Gastroesophageal sphincter (tissue), 3 donors: ENCODE data around the gene SLC6A12.

Experiments
- CTCF ChIP-seq, 4 experiments: fragments of 200-600 bp in 2 of 4; fragments of 450-650 bp in 2 of 4; sonication (generic) in 1 of 4; IDR thresholded peaks; one replicate each; pipeline ENCODE4 v1.5.1; 2017 to 2019; ENCODE audit warnings: antibody characterized with exemption in 4 of 4, mild to moderate bottlenecking in 2 of 4, moderate library complexity in 2 of 4
- POLR2A ChIP-seq, 2 donors: fragments of 450-650 bp; IDR thresholded peaks; one replicate each; pipeline ENCODE4 v1.6.1; 2017; ENCODE audit warnings: antibody characterized with exemption in 2 of 2, mild to moderate bottlenecking in 2 of 2, moderate library complexity in 1 of 2
- POLR2AphosphoS5 ChIP-seq: sonication (generic); formaldehyde crosslinking; IDR thresholded peaks from one replicate; pipeline ENCODE4 v1.6.1; 2017; ENCODE audit warnings: antibody characterized with exemption

DNA sequence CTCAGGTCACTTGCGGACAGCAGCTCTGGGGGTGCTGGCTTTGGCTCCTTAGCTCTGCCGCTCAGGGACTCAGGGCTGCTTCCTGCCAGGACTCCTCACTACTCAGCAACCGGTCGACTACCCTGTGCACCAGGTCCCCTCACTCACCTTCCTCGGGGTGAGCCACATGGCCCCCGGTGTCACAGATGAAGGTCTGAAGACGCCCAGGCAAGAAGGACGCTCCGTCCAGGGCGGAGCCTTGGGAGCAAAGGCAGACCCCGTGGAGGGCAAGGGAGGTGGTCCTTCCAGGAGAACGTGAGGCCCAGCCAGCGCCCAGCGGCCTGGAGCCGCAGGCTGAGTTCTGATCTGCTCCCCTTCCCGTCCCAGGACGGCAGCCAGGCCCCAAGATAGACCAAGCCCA, 32.0 kb downstream of the SLC6A12 start:
- no peak for TF ChIP-seq POLR2A (IDR thresholded peaks at IDR 0.05)
- TF ChIP-seq CTCF (IDR thresholded peaks at IDR 0.05) = no peak
- TF ChIP-seq POLR2AphosphoS5 = no peak
